Measurements from ENCODE around the gene GTSF1L.

Gene GTSF1L

GRCh38 chr20:43728686-43729255, 2.0 kb upstream of the GTSF1L start:
- H3F3A ChIP-seq (ENCODE audit: insufficient read depth): no peaks in the 10 kb centered on the region
- no peak overlapping the region for H2AFZ ChIP-seq (ENCODE audit: low read depth, low read length, severe bottlenecking)
- no peaks in the 10 kb centered on the region for H3K9me2 ChIP-seq (replicated peaks; ENCODE audit: insufficient read depth, low read length)
- H3K9me3 ChIP-seq (ENCODE audit: insufficient read depth, low read length): no peaks in the 10 kb centered on the region
- no peak overlapping the region for H3K9ac ChIP-seq (ENCODE audit: low read length)
- H3K27me3 ChIP-seq (ENCODE audit: low read length): no peaks in the 10 kb centered on the region
- H3K79me2 ChIP-seq (ENCODE audit: insufficient read depth, low read length): no peaks in the 10 kb centered on the region
- H3K4me2 ChIP-seq (ENCODE audit: low read depth, low read length, poor library complexity, severe bottlenecking): no peak overlapping the region
- H3K4me3 ChIP-seq (ENCODE audit: insufficient read depth, low read length, poor library complexity, severe bottlenecking): no peak overlapping the region
- no peak for TF ChIP-seq CTCF (IDR thresholded peaks at IDR 0.05; ENCODE audit: insufficient read depth, low read length, poor library complexity, severe bottlenecking)
- no peak for TF ChIP-seq EZH2phosphoT487 (conservative IDR thresholded peaks at IDR 0.05; ENCODE audit: low read length)
- H3K36me3 ChIP-seq (ENCODE audit: low read length): no peaks in the 10 kb centered on the region
- no peak overlapping the region for H3K27ac ChIP-seq (ENCODE audit: low read depth, low read length)
- no peaks in the 10 kb centered on the region for H4K20me1 ChIP-seq (ENCODE audit: low read depth, low read length)

DNA sequence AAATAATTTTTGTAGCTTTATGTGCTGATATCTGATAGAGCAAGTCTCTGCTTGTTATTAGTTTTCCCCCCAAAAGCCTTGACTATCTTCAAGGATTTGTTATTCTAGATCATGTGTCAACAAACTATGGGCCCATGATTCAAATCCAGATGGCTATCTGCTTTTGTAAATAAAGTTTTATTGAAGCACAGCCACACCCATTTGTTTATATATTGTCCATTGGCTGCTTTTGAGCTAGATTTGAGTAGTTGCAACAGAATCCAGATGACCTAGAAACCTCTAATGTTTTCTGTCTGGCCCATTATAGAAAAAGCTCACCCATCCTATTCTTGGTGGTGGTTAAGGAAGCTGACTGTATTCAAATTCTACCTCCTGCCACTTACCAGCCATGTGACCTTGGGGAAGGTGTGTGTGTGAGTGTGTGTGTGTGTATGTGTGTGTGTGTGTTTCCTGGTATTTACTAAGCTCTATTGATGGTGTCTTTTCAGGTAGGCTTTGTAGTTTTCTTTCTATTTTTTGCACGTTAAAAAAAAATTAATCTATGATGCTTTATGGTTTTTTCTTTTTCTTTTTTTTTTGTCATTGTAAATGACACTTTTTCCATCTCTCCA, 1.3 kb upstream of the GTSF1L start:
- no peaks in the 10 kb centered on the region for H3K79me2 ChIP-seq (ENCODE audit: insufficient read depth, low read length)
- H3K27me3 ChIP-seq (ENCODE audit: low read length): no peaks in the 10 kb centered on the region
- no peak overlapping the region for H3K4me3 ChIP-seq (ENCODE audit: insufficient read depth, low read length, poor library complexity, severe bottlenecking)
- H3K27ac ChIP-seq (ENCODE audit: low read depth, low read length): no peak overlapping the region
- no peaks in the 10 kb centered on the region for H3K36me3 ChIP-seq (ENCODE audit: low read length)
- no peaks in the 10 kb centered on the region for H3F3A ChIP-seq (ENCODE audit: insufficient read depth)
- H2AFZ ChIP-seq (ENCODE audit: low read depth, low read length, severe bottlenecking): no peak overlapping the region
- no peak overlapping the region for H3K4me2 ChIP-seq (ENCODE audit: low read depth, low read length, poor library complexity, severe bottlenecking)
- no peaks in the 10 kb centered on the region for H4K20me1 ChIP-seq (ENCODE audit: low read depth, low read length)
- H3K9me2 ChIP-seq (replicated peaks; ENCODE audit: insufficient read depth, low read length): no peaks in the 10 kb centered on the region
- H3K9me3 ChIP-seq (ENCODE audit: insufficient read depth, low read length): no peaks in the 10 kb centered on the region
- H3K9ac ChIP-seq (ENCODE audit: low read length): no peak overlapping the region
- no peak for TF ChIP-seq EZH2phosphoT487 (conservative IDR thresholded peaks at IDR 0.05; ENCODE audit: low read length)
- no peak for TF ChIP-seq CTCF (IDR thresholded peaks at IDR 0.05; ENCODE audit: insufficient read depth, low read length, poor library complexity, severe bottlenecking)

DNA sequence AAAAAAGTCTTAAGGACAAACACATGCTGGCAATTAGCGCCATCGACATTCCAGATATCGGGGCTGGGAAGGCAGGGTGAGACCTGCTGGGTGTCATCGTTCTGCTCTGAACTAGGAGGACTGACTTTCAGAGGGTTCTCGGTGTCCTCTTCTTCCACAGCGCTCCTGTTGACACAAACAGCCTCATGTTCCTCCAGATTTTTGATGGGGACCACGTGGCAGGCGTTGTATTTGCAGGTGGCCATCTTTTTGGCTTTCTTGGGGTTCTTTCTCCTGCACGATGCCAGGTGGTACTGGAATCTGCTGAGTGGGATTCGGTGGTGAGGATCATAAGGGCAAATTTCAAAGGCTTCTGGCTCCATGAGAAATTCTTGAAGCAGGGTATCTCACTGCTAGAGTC, 469 bp downstream of the GTSF1L start:
- Histone ChIP-seq H3K79me2 (ENCODE audit: insufficient read depth, low read length) (no peaks in the 10 kb centered on the region), H3K36me3 (ENCODE audit: low read length) (no peaks in the 10 kb centered on the region), H3K4me2 (ENCODE audit: low read depth, low read length, poor library complexity, severe bottlenecking) (no peak overlapping the region), H3K27ac (ENCODE audit: low read depth, low read length) (no peak overlapping the region), H3F3A (ENCODE audit: insufficient read depth) (peaks cover 4% of the 10 kb centered on the region; the same call in 1 of the 2 replicates), H2AFZ (ENCODE audit: low read depth, low read length, severe bottlenecking) (no peak overlapping the region), H4K20me1 (ENCODE audit: low read depth, low read length) (no peaks in the 10 kb centered on the region), H3K9me3 (ENCODE audit: insufficient read depth, low read length) (no peaks in the 10 kb centered on the region), H3K9ac (ENCODE audit: low read length) (no peak overlapping the region), H3K4me3 (ENCODE audit: insufficient read depth, low read length, poor library complexity, severe bottlenecking) (no peak overlapping the region), H3K27me3 (ENCODE audit: low read length) (no peaks in the 10 kb centered on the region), H3K9me2 (replicated peaks; ENCODE audit: insufficient read depth, low read length) (no peaks in the 10 kb centered on the region)
- TF ChIP-seq CTCF (IDR thresholded peaks at IDR 0.05; ENCODE audit: insufficient read depth, low read length, poor library complexity, severe bottlenecking): no peak
- TF ChIP-seq EZH2phosphoT487 (conservative IDR thresholded peaks at IDR 0.05; ENCODE audit: low read length): no peak
